ENCODE data around the gene SLC12A3.

- TF ChIP-seq CTCF (IDR thresholded peaks at IDR 0.05; ENCODE audit: poor library complexity) (no peak), EZH2phosphoT487 (IDR thresholded peaks at IDR 0.05; ENCODE audit: low read depth, severe bottlenecking, unreplicated experiment) (no peak)
Measured at GRCh38 chr16:56896244-56896643, 31.2 kb downstream of the SLC12A3 start.

Data from hepatocyte (in vitro differentiated cells).